Measurements from ENCODE around the gene STRN4. TPM values are rescaled to one million over a fixed set of nuclear protein-coding genes. Genes with fewer than 3 reads are reported as not detected.

Gene STRN4
- total and polyA plus RNA-seq, 9 of the 15 experiments (the other 6 are each of a cell fraction or from before 2014, with no cell fraction given): 0.62 to 83.7 (median 36.9) TPM

DNA sequence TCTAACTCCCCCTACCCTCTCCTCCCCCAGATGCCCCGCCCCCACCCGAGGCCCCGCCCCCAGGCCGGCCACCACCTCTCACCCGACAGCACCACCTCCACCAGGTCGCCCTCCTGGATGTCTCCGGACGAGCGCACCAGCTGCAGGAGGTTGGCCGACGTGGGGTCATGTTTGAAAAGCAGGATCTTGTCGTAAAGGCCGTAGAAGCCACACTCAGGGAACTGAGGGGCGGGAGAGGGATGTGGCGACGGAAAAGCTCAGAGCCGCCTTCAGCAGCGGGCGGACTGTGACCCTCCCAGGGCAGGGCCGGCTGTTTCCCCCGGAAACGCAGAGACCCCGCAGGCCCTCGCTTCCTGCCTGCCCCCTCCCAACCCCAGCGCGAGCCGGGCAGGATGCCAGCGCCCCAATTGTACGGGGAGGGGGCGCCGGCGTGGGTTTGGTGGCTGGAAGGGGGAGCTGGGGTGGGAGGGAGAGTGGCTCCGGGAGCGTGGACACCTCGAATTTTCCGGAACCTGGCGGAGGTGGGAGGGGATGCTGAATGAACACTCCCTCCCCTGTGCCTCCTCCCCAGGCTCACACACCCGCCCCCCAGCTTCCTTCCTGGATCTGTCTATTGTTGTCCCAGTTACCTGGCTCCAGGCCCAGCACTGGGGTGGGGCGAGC lies 32.3 kb downstream of the STRN4 start (continued):
- no peak for TF ChIP-seq SFPQ (IDR thresholded peaks at IDR 0.05; ENCODE audit: low read depth, low read length)
- no peak for TF ChIP-seq ZNF140 (CRISPR knock-in tag; IDR thresholded peaks at IDR 0.05)
- no peak for TF ChIP-seq HDAC3 (IDR thresholded peaks at IDR 0.05; ENCODE audit: borderline replicate concordance, partially characterized antibody)
- no peak for TF ChIP-seq ESRRB (CRISPR knock-in tag; IDR thresholded peaks at IDR 0.05; ENCODE audit: borderline replicate concordance)
- TF ChIP-seq, protein P1, sequence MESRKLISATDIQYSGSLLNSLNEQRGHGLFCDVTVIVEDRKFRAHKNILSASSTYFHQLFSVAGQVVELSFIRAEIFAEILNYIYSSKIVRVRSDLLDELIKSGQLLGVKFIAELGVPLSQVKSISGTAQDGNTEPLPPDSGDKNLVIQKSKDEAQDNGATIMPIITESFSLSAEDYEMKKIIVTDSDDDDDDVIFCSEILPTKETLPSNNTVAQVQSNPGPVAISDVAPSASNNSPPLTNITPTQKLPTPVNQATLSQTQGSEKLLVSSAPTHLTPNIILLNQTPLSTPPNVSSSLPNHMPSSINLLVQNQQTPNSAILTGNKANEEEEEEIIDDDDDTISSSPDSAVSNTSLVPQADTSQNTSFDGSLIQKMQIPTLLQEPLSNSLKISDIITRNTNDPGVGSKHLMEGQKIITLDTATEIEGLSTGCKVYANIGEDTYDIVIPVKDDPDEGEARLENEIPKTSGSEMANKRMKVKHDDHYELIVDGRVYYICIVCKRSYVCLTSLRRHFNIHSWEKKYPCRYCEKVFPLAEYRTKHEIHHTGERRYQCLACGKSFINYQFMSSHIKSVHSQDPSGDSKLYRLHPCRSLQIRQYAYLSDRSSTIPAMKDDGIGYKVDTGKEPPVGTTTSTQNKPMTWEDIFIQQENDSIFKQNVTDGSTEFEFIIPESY (CRISPR knock-in tag; IDR thresholded peaks at IDR 0.05): no peak
- TF ChIP-seq VEZF1 (CRISPR knock-in tag; IDR thresholded peaks at IDR 0.05): peak; percentile 97
- TF ChIP-seq ZNF436 (CRISPR knock-in tag; IDR thresholded peaks at IDR 0.05): peak; percentile 78
- TF ChIP-seq GTF2A2 (tag; IDR thresholded peaks at IDR 0.05): no peak
- no peak for TF ChIP-seq ZNF766 (CRISPR knock-in tag; conservative IDR thresholded peaks at IDR 0.05)
- TF ChIP-seq RBM22 (IDR thresholded peaks at IDR 0.05; ENCODE audit: low read depth, low read length, poor library complexity, severe bottlenecking): no peak
- TF ChIP-seq ZNF23 (CRISPR knock-in tag; IDR thresholded peaks at IDR 0.05): no peak
- TF ChIP-seq CBFA2T3 (IDR thresholded peaks at IDR 0.05): no peak
- TF ChIP-seq CREB3L1 (IDR thresholded peaks at IDR 0.05; ENCODE audit: borderline replicate concordance, low read depth): no peak
- peak in 1 of 2 experiments; percentile 63; a peak in 1 of 4 replicates for TF ChIP-seq RCOR1 (IDR thresholded peaks at IDR 0.05; ENCODE audit: borderline replicate concordance in 1 of 2, low read depth in 2 of 2, low read length in 2 of 2)
- peak; percentile 30 for TF ChIP-seq PHF20 (IDR thresholded peaks at IDR 0.05; ENCODE audit: partially characterized antibody)
- TF ChIP-seq GABPA (tag; conservative IDR thresholded peaks at IDR 0.05; ENCODE audit: low read depth): peak; percentile 79
- TF ChIP-seq E2F6 (IDR thresholded peaks at IDR 0.05; ENCODE audit: borderline replicate concordance in 1 of 2, extremely low read depth in 1 of 2, insufficient read depth in 1 of 2, insufficient read length in 1 of 2, low read depth in 1 of 2, low read length in 1 of 2, poor library complexity in 1 of 2, severe bottlenecking in 1 of 2): peak in 1 of 2 experiments; percentile 13
- peak; percentile 99 for TF ChIP-seq ZFP36 (IDR thresholded peaks at IDR 0.05; ENCODE audit: low read depth, low read length, partially characterized antibody)
- TF ChIP-seq SMARCA5 (IDR thresholded peaks at IDR 0.05): peak; percentile 84; the same call in 1 of the 2 replicates
